ENCODE results near the gene TAOK1.

DNA sequence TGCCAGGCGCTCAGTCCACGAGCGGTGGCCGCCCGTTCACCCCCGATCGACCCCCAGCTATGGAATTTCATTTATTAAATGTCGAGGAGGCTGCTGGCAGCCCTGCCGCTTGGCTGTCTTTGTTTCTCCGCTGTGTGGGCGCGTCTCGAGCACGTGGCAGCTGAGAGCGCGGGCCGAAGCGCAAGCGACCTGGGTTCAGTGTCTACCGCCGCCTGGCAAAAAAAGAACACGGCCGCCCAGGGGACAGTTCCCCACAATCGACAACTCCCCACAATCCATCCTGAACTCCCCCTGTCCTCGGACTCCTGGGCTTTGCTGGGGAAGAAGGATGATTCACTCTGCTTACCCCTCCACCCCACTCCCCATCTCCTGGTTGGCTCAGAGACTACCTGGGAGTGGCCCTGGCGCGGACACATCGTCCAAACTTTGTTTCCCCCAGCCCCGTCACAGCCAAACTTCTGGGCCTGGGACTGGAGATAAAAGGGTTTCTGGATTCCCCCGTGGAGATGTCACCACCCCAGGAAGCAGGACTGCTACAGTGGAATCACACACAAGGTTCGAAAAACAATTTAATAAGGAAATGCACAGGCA lies 201.1 kb downstream of the TAOK1 start:
- TF ChIP-seq, protein P1, sequence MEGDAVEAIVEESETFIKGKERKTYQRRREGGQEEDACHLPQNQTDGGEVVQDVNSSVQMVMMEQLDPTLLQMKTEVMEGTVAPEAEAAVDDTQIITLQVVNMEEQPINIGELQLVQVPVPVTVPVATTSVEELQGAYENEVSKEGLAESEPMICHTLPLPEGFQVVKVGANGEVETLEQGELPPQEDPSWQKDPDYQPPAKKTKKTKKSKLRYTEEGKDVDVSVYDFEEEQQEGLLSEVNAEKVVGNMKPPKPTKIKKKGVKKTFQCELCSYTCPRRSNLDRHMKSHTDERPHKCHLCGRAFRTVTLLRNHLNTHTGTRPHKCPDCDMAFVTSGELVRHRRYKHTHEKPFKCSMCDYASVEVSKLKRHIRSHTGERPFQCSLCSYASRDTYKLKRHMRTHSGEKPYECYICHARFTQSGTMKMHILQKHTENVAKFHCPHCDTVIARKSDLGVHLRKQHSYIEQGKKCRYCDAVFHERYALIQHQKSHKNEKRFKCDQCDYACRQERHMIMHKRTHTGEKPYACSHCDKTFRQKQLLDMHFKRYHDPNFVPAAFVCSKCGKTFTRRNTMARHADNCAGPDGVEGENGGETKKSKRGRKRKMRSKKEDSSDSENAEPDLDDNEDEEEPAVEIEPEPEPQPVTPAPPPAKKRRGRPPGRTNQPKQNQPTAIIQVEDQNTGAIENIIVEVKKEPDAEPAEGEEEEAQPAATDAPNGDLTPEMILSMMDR (IDR thresholded peaks at IDR 0.05), result no peak
- no peak for TF ChIP-seq POLR2A (IDR thresholded peaks at IDR 0.05)

Measured in uterus (tissue), 2 donors.